Neutrophil (primary cell): ENCODE data around the gene SRRM5.
A peak's percentile ranks its signal among the peaks of the same experiment; 100 is the strongest.

Source experiments
- H3K27ac ChIP-seq: fragments of 200-600 bp; sonication (generic); 2 replicates; pipeline ENCODE4 v1.5.1; 2016; ENCODE audit warnings: mild to moderate bottlenecking, moderate library complexity
- H3K27me3 ChIP-seq: fragments of 200-600 bp; sonication (generic); 2 replicates; pipeline ENCODE4 v1.6.0; 2016; ENCODE audit warnings: mild to moderate bottlenecking
- H3K36me3 ChIP-seq: fragments of 200-600 bp; sonication (generic); 2 replicates; pipeline ENCODE4 v1.5.1; 2017
- H3K4me1 ChIP-seq, 2 experiments: fragments of 200-600 bp in 1 of 2; sonication (generic) in 1 of 2; 1 replicate in 1 of 2; 2 replicates in 1 of 2; pipeline versions ENCODE4 v1.5.1 to v1.6.1; 2013 to 2016; ENCODE audit warnings: low read depth in 1 of 2, low read length in 1 of 2, mild to moderate bottlenecking in 1 of 2, moderate library complexity in 1 of 2; ENCODE audit not compliant: control insufficient read depth in 1 of 2, insufficient read depth in 1 of 2
- H3K4me3 ChIP-seq, 2 experiments: fragments of 200-600 bp in 1 of 2; sonication (generic) in 1 of 2; 1 replicate in 1 of 2; 2 replicates in 1 of 2; pipeline ENCODE4 v1.5.1; 2013 to 2016; ENCODE audit warnings: low read depth in 1 of 2, low read length in 1 of 2, mild to moderate bottlenecking in 1 of 2, moderate library complexity in 1 of 2
- H3K9me3 ChIP-seq: fragments of 200-600 bp; sonication (generic); 2 replicates; pipeline ENCODE4 v1.5.1; 2016
- TF ChIP-seq, protein P1 (sequence below): fragments of 200-600 bp; sonication (generic); IDR thresholded peaks from 2 replicates; pipeline ENCODE4 v1.5.1; 2016; ENCODE audit warnings: antibody characterized with exemption

SRRM5 gene

DNA sequence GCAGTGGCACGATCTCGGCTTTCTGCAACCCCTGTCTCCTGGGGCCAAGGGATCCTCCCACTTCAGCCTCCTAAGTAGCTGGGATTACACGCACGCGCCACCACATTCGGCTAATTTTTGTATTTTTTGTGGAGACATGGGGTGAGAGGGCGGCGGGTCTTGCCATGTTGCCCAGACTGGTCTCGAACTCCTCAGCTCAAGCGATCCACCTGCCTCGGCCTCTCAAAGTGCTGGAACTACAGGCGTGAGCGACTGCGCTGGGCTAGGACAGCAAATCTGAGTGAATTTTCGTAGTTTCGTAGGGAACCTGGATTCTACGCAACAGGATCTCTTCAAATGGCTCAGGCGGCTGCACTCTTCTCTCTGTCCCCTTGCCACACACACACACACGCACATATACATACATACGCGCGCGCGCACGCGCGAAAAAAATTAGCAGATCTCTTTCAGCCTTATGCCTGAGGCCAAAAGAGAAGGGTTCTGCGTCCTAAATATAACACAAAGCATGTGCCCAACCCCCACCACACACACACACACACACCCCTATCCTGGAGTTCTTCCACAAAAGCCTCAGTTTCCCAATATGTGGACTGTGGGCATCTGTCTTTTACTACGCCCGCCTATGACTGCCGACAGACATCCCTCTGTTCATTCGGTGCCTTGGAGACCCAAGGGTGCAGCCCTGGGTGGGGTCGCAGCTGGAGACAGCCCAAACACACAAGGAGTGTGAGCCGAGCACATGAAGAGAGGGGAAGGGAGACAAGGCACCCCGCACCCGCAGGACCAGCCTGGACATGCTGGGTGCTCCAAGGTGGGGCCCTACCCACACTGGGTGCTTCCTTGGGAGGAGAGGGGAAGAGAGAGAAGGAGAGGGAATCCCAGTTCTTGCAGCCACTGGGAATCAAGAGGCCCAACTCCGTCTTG, 35.7 kb upstream of the SRRM5 start:
- peaks cover 3% of the 10 kb centered on the region for H3K36me3 ChIP-seq
- H3K4me1 ChIP-seq: peaks cover 23 to 26% of the 10 kb centered on the region in 2 experiments
- no peaks in the 10 kb centered on the region for H3K27me3 ChIP-seq
- H3K27ac ChIP-seq: peak overlapping the region; percentile 86
- TF ChIP-seq, protein P1, sequence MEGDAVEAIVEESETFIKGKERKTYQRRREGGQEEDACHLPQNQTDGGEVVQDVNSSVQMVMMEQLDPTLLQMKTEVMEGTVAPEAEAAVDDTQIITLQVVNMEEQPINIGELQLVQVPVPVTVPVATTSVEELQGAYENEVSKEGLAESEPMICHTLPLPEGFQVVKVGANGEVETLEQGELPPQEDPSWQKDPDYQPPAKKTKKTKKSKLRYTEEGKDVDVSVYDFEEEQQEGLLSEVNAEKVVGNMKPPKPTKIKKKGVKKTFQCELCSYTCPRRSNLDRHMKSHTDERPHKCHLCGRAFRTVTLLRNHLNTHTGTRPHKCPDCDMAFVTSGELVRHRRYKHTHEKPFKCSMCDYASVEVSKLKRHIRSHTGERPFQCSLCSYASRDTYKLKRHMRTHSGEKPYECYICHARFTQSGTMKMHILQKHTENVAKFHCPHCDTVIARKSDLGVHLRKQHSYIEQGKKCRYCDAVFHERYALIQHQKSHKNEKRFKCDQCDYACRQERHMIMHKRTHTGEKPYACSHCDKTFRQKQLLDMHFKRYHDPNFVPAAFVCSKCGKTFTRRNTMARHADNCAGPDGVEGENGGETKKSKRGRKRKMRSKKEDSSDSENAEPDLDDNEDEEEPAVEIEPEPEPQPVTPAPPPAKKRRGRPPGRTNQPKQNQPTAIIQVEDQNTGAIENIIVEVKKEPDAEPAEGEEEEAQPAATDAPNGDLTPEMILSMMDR: no peak
- peak overlapping the region; percentile 69 to 82 for H3K4me3 ChIP-seq
- H3K9me3 ChIP-seq: no peaks in the 10 kb centered on the region

DNA sequence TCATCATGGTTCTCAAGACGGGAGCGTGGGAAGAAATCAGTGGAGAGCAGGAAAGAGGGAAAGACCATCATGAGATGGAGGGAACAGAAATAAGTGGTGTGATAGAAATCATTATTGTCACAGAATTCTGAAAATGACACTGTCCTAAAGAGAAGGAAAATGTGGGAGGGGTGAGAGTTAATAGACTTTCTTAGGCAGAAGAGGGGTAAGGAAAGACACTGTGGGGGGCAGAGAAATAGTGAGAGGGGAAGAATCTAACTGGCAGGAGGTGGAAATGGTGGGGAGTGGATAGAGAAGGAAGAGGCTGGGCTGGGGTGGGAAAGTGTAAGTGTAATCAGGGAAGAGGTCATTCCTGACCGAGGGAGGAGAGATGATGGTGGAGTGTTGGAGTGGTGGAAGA, 33.1 kb upstream of the SRRM5 start:
- Histone ChIP-seq H3K4me1 (peaks cover 23 to 31% of the 10 kb centered on the region in 2 experiments), H3K9me3 (no peaks in the 10 kb centered on the region), H3K36me3 (no peaks in the 10 kb centered on the region), H3K27ac (no peak overlapping the region), H3K27me3 (no peaks in the 10 kb centered on the region), H3K4me3 (no peak overlapping the region)
- TF ChIP-seq, protein P1: no peak

DNA sequence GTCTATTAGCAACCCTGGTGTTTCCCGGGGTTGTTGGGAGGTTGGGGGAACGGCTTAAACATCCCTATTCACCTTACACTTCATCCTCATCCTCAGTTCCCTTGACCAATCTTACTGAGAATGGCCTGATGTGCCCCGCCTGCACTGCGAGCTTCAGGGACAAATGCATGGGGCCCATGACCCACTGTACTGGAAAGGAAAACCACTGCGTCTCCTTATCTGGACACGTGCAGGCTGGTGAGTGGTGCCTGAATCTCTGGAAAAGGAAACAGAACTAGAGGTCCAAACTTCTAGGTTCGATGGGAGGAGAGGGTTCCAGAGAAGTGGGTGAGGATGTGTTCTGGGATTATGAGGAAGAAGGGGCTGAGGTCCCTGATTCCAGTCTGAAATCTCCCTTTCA, 30.4 kb upstream of the SRRM5 start:
- no peaks in the 10 kb centered on the region for H3K36me3 ChIP-seq
- TF ChIP-seq, protein P1: no peak
- H3K4me3 ChIP-seq: no peak overlapping the region
- H3K27ac ChIP-seq: no peak overlapping the region
- H3K27me3 ChIP-seq: no peaks in the 10 kb centered on the region
- H3K4me1 ChIP-seq: peaks cover 9 to 18% of the 10 kb centered on the region in 2 experiments
- no peaks in the 10 kb centered on the region for H3K9me3 ChIP-seq

DNA sequence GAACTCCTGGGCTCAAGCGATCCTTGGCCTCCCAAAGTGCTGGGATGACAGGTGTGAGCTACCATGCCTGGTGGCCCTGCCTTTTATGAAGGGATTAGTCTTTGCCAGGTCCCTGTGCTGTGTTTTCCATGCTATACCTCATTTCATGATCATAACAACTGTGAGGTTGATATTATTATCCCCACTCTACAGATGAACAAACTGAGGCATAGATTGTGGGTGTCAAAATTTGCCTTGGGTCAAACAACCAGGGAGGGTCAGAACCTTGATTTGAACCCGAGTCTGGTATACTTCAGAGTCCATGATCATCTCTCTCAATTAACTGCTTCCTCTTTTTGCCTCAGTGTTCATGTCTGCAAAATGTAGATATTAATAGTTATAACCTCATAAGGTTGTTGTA, 29.4 kb upstream of the SRRM5 start:
- no peaks in the 10 kb centered on the region for H3K36me3 ChIP-seq
- no peaks in the 10 kb centered on the region for H3K27me3 ChIP-seq
- TF ChIP-seq, protein P1: no peak
- no peak overlapping the region for H3K4me3 ChIP-seq
- H3K4me1 ChIP-seq: peaks cover 9 to 18% of the 10 kb centered on the region in 2 experiments
- H3K9me3 ChIP-seq: no peaks in the 10 kb centered on the region
- no peak overlapping the region for H3K27ac ChIP-seq

DNA sequence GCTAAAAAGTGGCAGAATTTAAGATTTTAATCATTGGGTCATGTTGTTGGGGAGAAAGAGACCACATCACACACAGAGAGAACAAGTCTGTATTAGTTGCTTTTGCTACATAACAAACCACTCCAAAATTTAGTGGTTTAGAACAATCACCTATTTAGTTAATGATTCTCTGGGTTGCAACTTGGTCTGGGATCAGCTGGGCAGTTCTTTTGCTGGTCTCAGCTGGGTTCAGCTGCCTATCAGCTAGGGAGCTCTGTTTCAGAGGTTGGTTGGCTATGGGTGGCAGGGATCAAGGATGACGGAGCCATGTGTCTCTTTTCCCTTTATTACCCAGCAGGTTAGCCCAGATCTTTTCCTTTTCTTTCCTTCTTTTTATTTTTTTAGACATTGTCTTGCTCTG, 27.4 kb upstream of the SRRM5 start:
- no peaks in the 10 kb centered on the region for H3K9me3 ChIP-seq
- H3K36me3 ChIP-seq: no peaks in the 10 kb centered on the region
- TF ChIP-seq, protein P1: no peak
- H3K27me3 ChIP-seq: no peaks in the 10 kb centered on the region
- peaks cover 9 to 18% of the 10 kb centered on the region in 2 experiments for H3K4me1 ChIP-seq
- H3K4me3 ChIP-seq: no peak overlapping the region
- H3K27ac ChIP-seq: no peak overlapping the region
